Daoy (cell line): ENCODE measurements around the gene OXCT1. TPM values are rescaled to one million over a fixed set of nuclear protein-coding genes. Genes with fewer than 3 reads are reported as not detected.
"Not testable (repeated sequence)": the region's sequence is repeated elsewhere in the genome, so short reads cannot be mapped to it uniquely, and the experiment has no call there.

Experiments used
- DNase-seq: peaks from one replicate; pipeline ENCODE4 v3.0.0-alpha.2; 2015; ENCODE audit warnings: low read depth
- total RNA-seq: library from RNA; depleted of rRNA; stranded (reverse); fragments of >200 nt; shearing (Covaris generic); gene quantifications from 2 replicates; pipeline ENCODE4 v1.2.3, GENCODE V29; 2014

OXCT1 gene
- total RNA-seq, 1 experiment from 2014 or later = 24.5 TPM

- DNase-seq = no peak
Measured at GRCh38 chr5:41776435-41776834, 93.8 kb downstream of the OXCT1 start.

- DNase-seq = no peak
Measured at GRCh38 chr5:41773799-41774198, 96.4 kb downstream of the OXCT1 start.

GRCh38 chr5:41772785-41773442, 97.3 kb downstream of the OXCT1 start:
- DNase-seq = peak; percentile 39

GRCh38 chr5:41772056-41772455, 98.2 kb downstream of the OXCT1 start:
- no peak for DNase-seq

GRCh38 chr5:41770799-41771198, 99.4 kb downstream of the OXCT1 start:
- no peak for DNase-seq

GRCh38 chr5:41768692-41769091, 101.5 kb downstream of the OXCT1 start:
- DNase-seq = no peak

- no peak for DNase-seq
Measured at GRCh38 chr5:41764650-41765049, 105.6 kb downstream of the OXCT1 start.

- DNase-seq = no peak
Measured at GRCh38 chr5:41763574-41763973, 106.7 kb downstream of the OXCT1 start.

GRCh38 chr5:41763081-41763480, 107.1 kb downstream of the OXCT1 start:
- DNase-seq = peak; percentile 59

- DNase-seq = no peak
Measured at GRCh38 chr5:41762426-41762825, 107.8 kb downstream of the OXCT1 start.

GRCh38 chr5:41761663-41762062, 108.6 kb downstream of the OXCT1 start:
- DNase-seq = no peak

GRCh38 chr5:41755705-41756104, 114.5 kb downstream of the OXCT1 start:
- no peak for DNase-seq

- DNase-seq = no peak
Measured at GRCh38 chr5:41754857-41755256, 115.4 kb downstream of the OXCT1 start.

GRCh38 chr5:41751867-41752266, 118.4 kb downstream of the OXCT1 start:
- DNase-seq = no peak

GRCh38 chr5:41748631-41749030, 121.6 kb downstream of the OXCT1 start:
- DNase-seq = no peak

- no peak for DNase-seq
Measured at GRCh38 chr5:41747708-41748107, 122.5 kb downstream of the OXCT1 start.

- peak; percentile 13 for DNase-seq
Measured at GRCh38 chr5:41747301-41747700, 122.9 kb downstream of the OXCT1 start.

GRCh38 chr5:41742608-41743007, 127.6 kb downstream of the OXCT1 start:
- DNase-seq = not testable (repeated sequence)

GRCh38 chr5:41738710-41739354, 131.4 kb downstream of the OXCT1 start:
- DNase-seq = no peak

GRCh38 chr5:41736641-41737040, 133.6 kb downstream of the OXCT1 start:
- DNase-seq = no peak

- no peak for DNase-seq
Measured at GRCh38 chr5:41735213-41735612, 135.0 kb downstream of the OXCT1 start.

- not testable (repeated sequence) for DNase-seq
Measured at GRCh38 chr5:41729381-41729780, 140.8 kb downstream of the OXCT1 start.

- no peak for DNase-seq
Measured at GRCh38 chr5:41728281-41728680, 141.9 kb downstream of the OXCT1 start.
